COLO668 (cell line): ENCODE measurements around the gene SLC66A3.

Source experiments
- DNase-seq: peaks from one replicate; lab custom pipeline; 2025; ENCODE audit not compliant: unreplicated experiment; lab: John Stamatoyannopoulos, UW

The SLC66A3 gene

GRCh38 chr2:11155381-11156035, at the start of gene SLC66A3:
Gene SLC66A3, plus strand, starts transcription at chr2:11155467. Its CDS starts 80 bp downstream, at chr2:11155547.
- DNase-seq: peak; percentile 96

GRCh38 chr2:11109002-11109401, 46.3 kb upstream of the SLC66A3 start:
- DNase-seq: no peak

- no peak for DNase-seq
Measured at GRCh38 chr2:11112870-11113428, 42.3 kb upstream of the SLC66A3 start.

GRCh38 chr2:11117776-11118175, 37.5 kb upstream of the SLC66A3 start:
- DNase-seq: no peak

GRCh38 chr2:11118761-11119160, 36.5 kb upstream of the SLC66A3 start:
- no peak for DNase-seq

GRCh38 chr2:11121099-11121822, 34.0 kb upstream of the SLC66A3 start:
- DNase-seq: peak; percentile 21

- DNase-seq: no peak
Measured at GRCh38 chr2:11121823-11122155, 33.5 kb upstream of the SLC66A3 start.

GRCh38 chr2:11122380-11122779, 32.9 kb upstream of the SLC66A3 start:
- DNase-seq: no peak

GRCh38 chr2:11123001-11123809, 32.1 kb upstream of the SLC66A3 start:
- DNase-seq: no peak

GRCh38 chr2:11123856-11124759, 31.2 kb upstream of the SLC66A3 start:
- peak; percentile 75 for DNase-seq

- DNase-seq: no peak
Measured at GRCh38 chr2:11124760-11125068, 30.6 kb upstream of the SLC66A3 start.

- DNase-seq: no peak
Measured at GRCh38 chr2:11127761-11128160, 27.5 kb upstream of the SLC66A3 start.

GRCh38 chr2:11128243-11128951, 26.9 kb upstream of the SLC66A3 start:
- DNase-seq: no peak

- peak; percentile 44 for DNase-seq
Measured at GRCh38 chr2:11129598-11130449, 25.4 kb upstream of the SLC66A3 start.

GRCh38 chr2:11131166-11131920, 23.9 kb upstream of the SLC66A3 start:
- no peak for DNase-seq

GRCh38 chr2:11132036-11132671, 23.1 kb upstream of the SLC66A3 start:
- DNase-seq: no peak

GRCh38 chr2:11133238-11133935, 21.9 kb upstream of the SLC66A3 start:
- DNase-seq: no peak
